K562 (cell line): ENCODE data around the gene SMIM30. TPM values are rescaled to one million over a fixed set of nuclear protein-coding genes. Genes with fewer than 3 reads are reported as not detected.

Experiments
- BRD9 ChIP-seq: fragments of 450-650 bp; IDR thresholded peaks from 2 replicates; pipeline ENCODE4 v1.6.1; 2018; ENCODE audit warnings: low read depth; ENCODE audit not compliant: partially characterized antibody
- FOXM1 ChIP-seq, 2 experiments: fragments of 450-650 bp in 1 of 2; sonication (generic) in 1 of 2; formaldehyde crosslinking in 1 of 2; IDR thresholded peaks; 2 replicates each; pipeline versions ENCODE4 v1.6.1 to v1.9.0; 2017 to 2022; ENCODE audit warnings: low read depth in 2 of 2, mild to moderate bottlenecking in 2 of 2, missing genetic modification reagents in 1 of 2, moderate library complexity in 1 of 2
- HDGF ChIP-seq: fragments of 450-650 bp; IDR thresholded peaks from 2 replicates; pipeline ENCODE4 v1.6.1; 2016
- HOXB6 ChIP-seq: fragments of 250-450 bp; sonication (Bioruptor Pico); IDR thresholded peaks from 2 replicates; pipeline ENCODE4 v1.5.1; 2022; ENCODE audit warnings: mild to moderate bottlenecking, borderline replicate concordance
- LEF1 ChIP-seq: fragments of 450-650 bp; IDR thresholded peaks from 2 replicates; pipeline ENCODE4 v1.6.1; 2016; ENCODE audit warnings: mild to moderate bottlenecking
- NCOR1 ChIP-seq: fragments of 450-650 bp; IDR thresholded peaks from 2 replicates; pipeline ENCODE4 v1.6.1; 2016; ENCODE audit warnings: mild to moderate bottlenecking, moderate library complexity
- RBM34 ChIP-seq: fragments of 200-400 bp; formaldehyde crosslinking; IDR thresholded peaks from 2 replicates; pipeline ENCODE4 v1.6.1; 2018; ENCODE audit warnings: low read length, borderline replicate concordance; ENCODE audit not compliant: insufficient read depth
- SIX5 ChIP-seq, 2 experiments: IDR thresholded peaks; 2 replicates each; pipeline ENCODE4 v1.6.1; 2011; ENCODE audit warnings: low read length in 2 of 2, borderline replicate concordance in 1 of 2, low read depth in 1 of 2, mild to moderate bottlenecking in 1 of 2, moderate library complexity in 1 of 2; ENCODE audit not compliant: insufficient read depth in 1 of 2
- SMAD4 ChIP-seq: fragments of 250-450 bp; sonication (Bioruptor Pico); conservative IDR thresholded peaks from 2 replicates; pipeline ENCODE4 v1.8.0; 2021; ENCODE audit warnings: inconsistent platforms, mild to moderate bottlenecking, moderate library complexity
- SREBF2 ChIP-seq: sonication (generic); formaldehyde crosslinking; IDR thresholded peaks from 2 replicates; pipeline ENCODE4 v1.4.0; 2020; ENCODE audit warnings: mild to moderate bottlenecking, missing genetic modification reagents
- ZC3H4 ChIP-seq: sonication (generic); formaldehyde crosslinking; IDR thresholded peaks from 2 replicates; pipeline ENCODE4 v1.9.0; 2021; ENCODE audit warnings: missing genetic modification reagents, borderline replicate concordance
- ZNF224 ChIP-seq: sonication (generic); formaldehyde crosslinking; IDR thresholded peaks from 2 replicates; pipeline ENCODE4 v1.8.0; 2022; ENCODE audit warnings: mild to moderate bottlenecking, missing genetic modification reagents
- ZNF41 ChIP-seq: fragments of 250-450 bp; sonication (Bioruptor Pico); conservative IDR thresholded peaks from 2 replicates; pipeline ENCODE4 v1.4.0; 2020; ENCODE audit warnings: mild to moderate bottlenecking
- ZNF780A ChIP-seq: fragments of 250-450 bp; sonication (Bioruptor Pico); IDR thresholded peaks from 2 replicates; pipeline ENCODE4 v1.5.0; 2021; ENCODE audit warnings: mild to moderate bottlenecking
- polyA plus RNA-seq, 8 experiments: library from polyadenylated mRNA; depleted of rRNA in 4 of 8; stranded (reverse) in 5 of 8; unstranded in 3 of 8; fragments of >200 nt; fragmentation: Nextera tagmentation in 2 of 8; fragmentation: Illumina TruSeq in 1 of 8; extraction: Ambion mirVana in 2 of 8; extraction: Trizol in 1 of 8; gene quantifications; 2 replicates each; pipeline versions ENCODE4 v1.2.1 to v1.2.3, GENCODE V29; 2011 to 2014; ENCODE audit warnings: inconsistent platforms in 1 of 8, missing spikeins in 1 of 8
- total RNA-seq, 7 experiments: library from RNA; depleted of rRNA in 6 of 7; stranded (reverse); fragments of >200 nt in 6 of 7; fragmentation: Illumina TruSeq in 2 of 7; extraction: Trizol in 2 of 7; gene quantifications; 2 replicates each; pipeline versions ENCODE4 v1.2.1 to v1.2.3, GENCODE V29; 2011 to 2021; ENCODE audit warnings: low replicate concordance in 1 of 7
- TF ChIP-seq, protein P1 (sequence below), 2 experiments: IDR thresholded peaks in 1 of 2; conservative IDR thresholded peaks in 1 of 2; 2 replicates each; pipeline ENCODE4 v1.6.1; 2016; ENCODE audit warnings: low read depth in 2 of 2, mild to moderate bottlenecking in 1 of 2, missing compliant biosample characterization in 1 of 2, missing genetic modification characterization in 1 of 2, moderate library complexity in 1 of 2
- TF ChIP-seq, protein P2 (sequence below): sonication (generic); formaldehyde crosslinking; IDR thresholded peaks from 2 replicates; pipeline ENCODE4 v1.9.0; 2022; ENCODE audit warnings: mild to moderate bottlenecking, missing genetic modification reagents
- TF ChIP-seq, protein P3 (sequence below): fragments of 450-650 bp; formaldehyde crosslinking; IDR thresholded peaks from 2 replicates; pipeline ENCODE4 v1.4.0; 2020; ENCODE audit warnings: mild to moderate bottlenecking, moderate library complexity
- TF ChIP-seq, protein P4 (sequence below), 2 experiments: fragments of 200-800 bp in 1 of 2; sonication (Bioruptor generic) in 1 of 2; sonication (generic) in 1 of 2; formaldehyde crosslinking in 1 of 2; IDR thresholded peaks in 1 of 2; conservative IDR thresholded peaks in 1 of 2; 2 replicates each; pipeline versions ENCODE4 v1.5.0 to v1.6.1; 2016 to 2020; ENCODE audit warnings: missing compliant biosample characterization in 1 of 2, missing genetic modification characterization in 1 of 2, missing genetic modification reagents in 1 of 2

Gene SMIM30
- total and polyA plus RNA-seq, 9 of the 15 experiments (the other 6 are each of a cell fraction or from before 2014, with no cell fraction given) = 161 to 891 (median 316) TPM

DNA sequence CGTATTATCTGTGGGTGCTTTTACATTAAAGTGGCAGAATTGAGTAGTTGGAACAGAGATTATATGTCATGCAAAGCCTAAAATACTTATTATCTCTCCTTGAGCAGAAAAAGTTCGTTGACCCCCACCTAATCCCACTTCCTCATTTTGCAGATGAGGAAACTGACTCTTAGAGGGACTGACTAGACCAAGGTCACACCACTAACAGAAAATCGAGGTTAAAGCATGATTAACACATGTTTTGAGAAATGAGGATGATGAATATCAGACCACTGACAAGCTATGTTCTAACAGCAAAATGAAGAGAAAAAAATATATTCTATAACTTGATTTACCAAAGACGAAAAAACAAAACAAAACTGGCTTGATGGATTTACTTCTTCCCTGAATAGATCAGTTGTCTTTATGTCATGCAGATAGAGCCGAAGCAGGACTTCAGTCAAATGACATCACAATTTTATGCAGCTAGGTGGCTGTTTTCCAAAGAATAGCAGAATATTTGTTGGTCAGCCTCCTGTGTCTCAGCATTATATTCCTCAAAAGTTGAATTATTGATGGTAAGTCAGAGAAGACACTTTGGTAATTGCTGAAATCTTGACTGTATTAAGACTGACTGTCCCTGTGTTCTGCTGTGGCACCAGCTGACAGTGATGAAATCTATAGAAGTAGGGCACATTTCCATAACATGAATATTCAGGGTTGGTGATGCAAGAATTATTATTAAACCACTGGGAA is 24.2 kb upstream of the SMIM30 start (continued):
- TF ChIP-seq, protein P1, sequence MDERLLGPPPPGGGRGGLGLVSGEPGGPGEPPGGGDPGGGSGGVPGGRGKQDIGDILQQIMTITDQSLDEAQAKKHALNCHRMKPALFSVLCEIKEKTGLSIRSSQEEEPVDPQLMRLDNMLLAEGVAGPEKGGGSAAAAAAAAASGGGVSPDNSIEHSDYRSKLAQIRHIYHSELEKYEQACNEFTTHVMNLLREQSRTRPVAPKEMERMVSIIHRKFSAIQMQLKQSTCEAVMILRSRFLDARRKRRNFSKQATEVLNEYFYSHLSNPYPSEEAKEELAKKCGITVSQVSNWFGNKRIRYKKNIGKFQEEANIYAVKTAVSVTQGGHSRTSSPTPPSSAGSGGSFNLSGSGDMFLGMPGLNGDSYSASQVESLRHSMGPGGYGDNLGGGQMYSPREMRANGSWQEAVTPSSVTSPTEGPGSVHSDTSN (CRISPR knock-in tag; IDR thresholded peaks at IDR 0.05; ENCODE audit: low read depth) = no peak
- TF ChIP-seq, protein P1 (tag; conservative IDR thresholded peaks at IDR 0.05; ENCODE audit: low read depth) = peak; percentile 16; the same call in 1 of the 2 replicates
- TF ChIP-seq SIX5 (IDR thresholded peaks at IDR 0.05; ENCODE audit: borderline replicate concordance in 1 of 2, insufficient read depth in 1 of 2, low read depth in 1 of 2, low read length in 2 of 2) (no peak), NCOR1 (peak; percentile 87), ZNF41 (no peak), BRD9 (peak; percentile 53), ZNF780A (no peak), RBM34 (no peak), SMAD4 (0 out of 2 replicates have a peak, but pooled peaks have one; percentile 64), ZNF224 (no peak), SREBF2 (CRISPR knock-in tag) (no peak), HDGF (no peak), HOXB6 (CRISPR knock-in tag) (no peak), LEF1 (peak; percentile 91), FOXM1 (IDR thresholded peaks at IDR 0.05; ENCODE audit: low read depth) (peak; percentile 75), FOXM1 (CRISPR knock-in tag; IDR thresholded peaks at IDR 0.05; ENCODE audit: low read depth) (no peak), ZC3H4 (no peak)
- TF ChIP-seq, protein P2, sequence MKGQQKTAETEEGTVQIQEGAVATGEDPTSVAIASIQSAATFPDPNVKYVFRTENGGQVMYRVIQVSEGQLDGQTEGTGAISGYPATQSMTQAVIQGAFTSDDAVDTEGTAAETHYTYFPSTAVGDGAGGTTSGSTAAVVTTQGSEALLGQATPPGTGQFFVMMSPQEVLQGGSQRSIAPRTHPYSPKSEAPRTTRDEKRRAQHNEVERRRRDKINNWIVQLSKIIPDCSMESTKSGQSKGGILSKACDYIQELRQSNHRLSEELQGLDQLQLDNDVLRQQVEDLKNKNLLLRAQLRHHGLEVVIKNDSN (CRISPR knock-in tag) = no peak
- TF ChIP-seq, protein P3, sequence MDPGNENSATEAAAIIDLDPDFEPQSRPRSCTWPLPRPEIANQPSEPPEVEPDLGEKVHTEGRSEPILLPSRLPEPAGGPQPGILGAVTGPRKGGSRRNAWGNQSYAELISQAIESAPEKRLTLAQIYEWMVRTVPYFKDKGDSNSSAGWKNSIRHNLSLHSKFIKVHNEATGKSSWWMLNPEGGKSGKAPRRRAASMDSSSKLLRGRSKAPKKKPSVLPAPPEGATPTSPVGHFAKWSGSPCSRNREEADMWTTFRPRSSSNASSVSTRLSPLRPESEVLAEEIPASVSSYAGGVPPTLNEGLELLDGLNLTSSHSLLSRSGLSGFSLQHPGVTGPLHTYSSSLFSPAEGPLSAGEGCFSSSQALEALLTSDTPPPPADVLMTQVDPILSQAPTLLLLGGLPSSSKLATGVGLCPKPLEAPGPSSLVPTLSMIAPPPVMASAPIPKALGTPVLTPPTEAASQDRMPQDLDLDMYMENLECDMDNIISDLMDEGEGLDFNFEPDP (CRISPR knock-in tag) = no peak; the same call in 1 of the 2 replicates
- TF ChIP-seq, protein P4, sequence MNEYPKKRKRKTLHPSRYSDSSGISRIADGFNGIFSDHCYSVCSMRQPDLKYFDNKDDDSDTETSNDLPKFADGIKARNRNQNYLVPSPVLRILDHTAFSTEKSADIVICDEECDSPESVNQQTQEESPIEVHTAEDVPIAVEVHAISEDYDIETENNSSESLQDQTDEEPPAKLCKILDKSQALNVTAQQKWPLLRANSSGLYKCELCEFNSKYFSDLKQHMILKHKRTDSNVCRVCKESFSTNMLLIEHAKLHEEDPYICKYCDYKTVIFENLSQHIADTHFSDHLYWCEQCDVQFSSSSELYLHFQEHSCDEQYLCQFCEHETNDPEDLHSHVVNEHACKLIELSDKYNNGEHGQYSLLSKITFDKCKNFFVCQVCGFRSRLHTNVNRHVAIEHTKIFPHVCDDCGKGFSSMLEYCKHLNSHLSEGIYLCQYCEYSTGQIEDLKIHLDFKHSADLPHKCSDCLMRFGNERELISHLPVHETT (CRISPR knock-in tag; conservative IDR thresholded peaks at IDR 0.05 in 1 of 2, IDR thresholded peaks at IDR 0.05 in 1 of 2) = peak in 1 of 2 experiments; percentile 81; a peak in 2 of 4 replicates
